ENCODE data around the gene FADS6. TPM values are rescaled to one million over a fixed set of nuclear protein-coding genes. Genes with fewer than 3 reads are reported as not detected.

FADS6 gene
- total RNA-seq, 1 donor from 2014 or later: not detected

- H3K4me1 Mint-ChIP-seq: no peaks in the 10 kb centered on the region
- DNase-seq (ENCODE audit: low read depth, low spot score): no peak
- H3K27me3 Mint-ChIP-seq (ENCODE audit: low read depth): no peaks in the 10 kb centered on the region
- no peaks in the 10 kb centered on the region for H3K36me3 Mint-ChIP-seq (ENCODE audit: low read depth)
- no peak overlapping the region for H3K27ac Mint-ChIP-seq (ENCODE audit: unreplicated experiment)
- TF ChIP-seq CTCF (conservative IDR thresholded peaks at IDR 0.05): no peak
- no peak overlapping the region for H3K4me3 Mint-ChIP-seq
- no peaks in the 10 kb centered on the region for H3K9me3 Mint-ChIP-seq
Observed at GRCh38 chr17:74827800-74828199, 65.6 kb downstream of the FADS6 start.

Other genes starting within 250 kb of the FADS6 start
- gene CD300LF, start 180.7 kb downstream of the FADS6 start, total RNA-seq: not detected in 2 replicates
- gene RAB37, start 156.4 kb downstream of the FADS6 start, total RNA-seq: not detected in 2 replicates
- 51.7 and 52.2 TPM in 2 replicates for gene NHERF1, start 145.0 kb downstream of the FADS6 start, total RNA-seq
- gene NAT9, start 117.3 kb downstream of the FADS6 start, total RNA-seq: 66.9 and 67.7 TPM in 2 replicates
- 0.02 and 0.07 TPM in 2 replicates for gene GRIN2C, start 33.7 kb downstream of the FADS6 start, total RNA-seq
- 13.3 and 14.8 TPM in 2 replicates for gene FDXR, start 20.6 kb downstream of the FADS6 start, total RNA-seq
- gene USH1G, start 29.6 kb upstream of the FADS6 start, total RNA-seq: 0.14 TPM in 1 of 2 replicates, not detected in the other
- gene OTOP2, start 30.6 kb upstream of the FADS6 start, total RNA-seq: not detected in 2 replicates
- not detected in 2 replicates for gene OTOP3, start 42.3 kb upstream of the FADS6 start, total RNA-seq
- 11.8 and 14.6 TPM in 2 replicates for gene HID1, start 79.1 kb upstream of the FADS6 start, total RNA-seq
- gene CDR2L, start 94.0 kb upstream of the FADS6 start, total RNA-seq: 24.0 and 24.1 TPM in 2 replicates
- 35.3 and 37.6 TPM in 2 replicates for gene MRPL58, start 119.0 kb upstream of the FADS6 start, total RNA-seq
- 198 and 208 TPM in 2 replicates for gene ATP5PD, start 153.3 kb upstream of the FADS6 start, total RNA-seq
- gene KCTD2, start 153.6 kb upstream of the FADS6 start, total RNA-seq: 35.2 and 37.8 TPM in 2 replicates
- gene SLC16A5, start 194.3 kb upstream of the FADS6 start, total RNA-seq: 6.0 and 7.3 TPM in 2 replicates
- gene ARMC7, start 216.3 kb upstream of the FADS6 start, total RNA-seq: 15.6 and 15.8 TPM in 2 replicates
- 68.0 and 70.2 TPM in 2 replicates for gene NT5C, start 238.1 kb upstream of the FADS6 start, total RNA-seq

Measured in neural crest cell (in vitro differentiated cells).